Vagina (tissue), 2 donors: ENCODE data around the gene TMEM59L. TPM values are rescaled to one million over a fixed set of nuclear protein-coding genes. Genes with fewer than 3 reads are reported as not detected.

Experiments used
- DNase-seq, 2 donors: peaks; one replicate each; pipeline ENCODE4 v3.0.0-alpha.2; 2017; ENCODE audit errors: extremely low spot score in 2 of 2
- H3K27ac ChIP-seq: fragments of 200-600 bp; sonication (generic); one replicate; pipeline ENCODE4 v1.5.1; 2019
- H3K27me3 ChIP-seq: fragments of 200-600 bp; sonication (generic); one replicate; pipeline ENCODE4 v1.5.1; 2019
- H3K36me3 ChIP-seq, 2 donors: fragments of 200-600 bp; sonication (generic); one replicate each; pipeline ENCODE4 v1.5.1; 2017 to 2019
- H3K4me1 ChIP-seq: fragments of 200-600 bp; sonication (generic); one replicate; pipeline ENCODE4 v1.5.1; 2019
- H3K4me3 ChIP-seq, 2 donors: fragments of 200-600 bp; sonication (generic); 1 replicate in 1 of 2; 2 replicates in 1 of 2; pipeline ENCODE4 v1.5.1; 2016 to 2019
- H3K9me3 ChIP-seq: fragments of 200-600 bp; sonication (generic); one replicate; pipeline ENCODE4 v1.5.1; 2019
- POLR2A ChIP-seq, 2 donors: fragments of 450-650 bp; IDR thresholded peaks; one replicate each; pipeline ENCODE4 v1.6.1; 2017; ENCODE audit warnings: antibody characterized with exemption in 2 of 2, mild to moderate bottlenecking in 2 of 2, moderate library complexity in 2 of 2
- POLR2AphosphoS5 ChIP-seq, 2 donors: sonication (generic); formaldehyde crosslinking; IDR thresholded peaks; one replicate each; pipeline ENCODE4 v1.9.0; 2017; ENCODE audit warnings: antibody characterized with exemption in 2 of 2, mild to moderate bottlenecking in 2 of 2, low read depth in 1 of 2; ENCODE audit not compliant: insufficient read depth in 1 of 2
- intact Hi-C: fragments of 100-400 bp; cut with DNase I; formaldehyde crosslinking; loops from one replicate; pipeline ENCODE4 v1.15.1; 2023
- total RNA-seq: library from RNA; depleted of rRNA; stranded (reverse); fragments of >200 nt; gene quantifications from one replicate; pipeline ENCODE4 v1.2.3, GENCODE V29; 2016
- TF ChIP-seq, protein P1 (sequence below), 3 experiments: fragments of 450-650 bp in 2 of 3; fragments of 200-600 bp in 1 of 3; sonication (generic) in 1 of 3; IDR thresholded peaks; one replicate each; pipeline ENCODE4 v1.5.1; 2017 to 2019; ENCODE audit warnings: antibody characterized with exemption in 3 of 3, mild to moderate bottlenecking in 2 of 3, moderate library complexity in 2 of 3

Gene TMEM59L
- total RNA-seq, 1 donor from 2014 or later, result 4.2 TPM

GRCh38 chr19:18654469-18654868 lies 41.8 kb downstream of the TMEM59L start:
- H3K36me3 ChIP-seq, result no peaks in the 10 kb centered on the region
- intact Hi-C loops, result no loop called here
- H3K4me1 ChIP-seq, result peaks cover 46% of the 10 kb centered on the region
- H3K27ac ChIP-seq, result no peak overlapping the region
- no peak overlapping the region for H3K4me3 ChIP-seq
- DNase-seq, result no peak
- H3K9me3 ChIP-seq, result no peaks in the 10 kb centered on the region
- TF ChIP-seq POLR2A (IDR thresholded peaks at IDR 0.05) (no peak), POLR2AphosphoS5 (IDR thresholded peaks at IDR 0.05; ENCODE audit: insufficient read depth in 1 of 2, low read depth in 1 of 2) (no peak)
- TF ChIP-seq, protein P1, sequence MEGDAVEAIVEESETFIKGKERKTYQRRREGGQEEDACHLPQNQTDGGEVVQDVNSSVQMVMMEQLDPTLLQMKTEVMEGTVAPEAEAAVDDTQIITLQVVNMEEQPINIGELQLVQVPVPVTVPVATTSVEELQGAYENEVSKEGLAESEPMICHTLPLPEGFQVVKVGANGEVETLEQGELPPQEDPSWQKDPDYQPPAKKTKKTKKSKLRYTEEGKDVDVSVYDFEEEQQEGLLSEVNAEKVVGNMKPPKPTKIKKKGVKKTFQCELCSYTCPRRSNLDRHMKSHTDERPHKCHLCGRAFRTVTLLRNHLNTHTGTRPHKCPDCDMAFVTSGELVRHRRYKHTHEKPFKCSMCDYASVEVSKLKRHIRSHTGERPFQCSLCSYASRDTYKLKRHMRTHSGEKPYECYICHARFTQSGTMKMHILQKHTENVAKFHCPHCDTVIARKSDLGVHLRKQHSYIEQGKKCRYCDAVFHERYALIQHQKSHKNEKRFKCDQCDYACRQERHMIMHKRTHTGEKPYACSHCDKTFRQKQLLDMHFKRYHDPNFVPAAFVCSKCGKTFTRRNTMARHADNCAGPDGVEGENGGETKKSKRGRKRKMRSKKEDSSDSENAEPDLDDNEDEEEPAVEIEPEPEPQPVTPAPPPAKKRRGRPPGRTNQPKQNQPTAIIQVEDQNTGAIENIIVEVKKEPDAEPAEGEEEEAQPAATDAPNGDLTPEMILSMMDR (IDR thresholded peaks at IDR 0.05), result no peak
- no peaks in the 10 kb centered on the region for H3K27me3 ChIP-seq

- Histone ChIP-seq H3K27me3 (no peaks in the 10 kb centered on the region), H3K36me3 (no peaks in the 10 kb centered on the region), H3K27ac (no peak overlapping the region), H3K4me3 (no peak overlapping the region), H3K9me3 (no peaks in the 10 kb centered on the region), H3K4me1 (peaks cover 47% of the 10 kb centered on the region)
- DNase-seq, result no peak
- intact Hi-C loops, result no loop called here
- TF ChIP-seq, protein P1 (IDR thresholded peaks at IDR 0.05), result no peak
- TF ChIP-seq POLR2A (IDR thresholded peaks at IDR 0.05) (no peak), POLR2AphosphoS5 (IDR thresholded peaks at IDR 0.05; ENCODE audit: insufficient read depth in 1 of 2, low read depth in 1 of 2) (no peak)
These were observed 42.6 kb downstream of the TMEM59L start for GRCh38 chr19:18655173-18655844.

DNA sequence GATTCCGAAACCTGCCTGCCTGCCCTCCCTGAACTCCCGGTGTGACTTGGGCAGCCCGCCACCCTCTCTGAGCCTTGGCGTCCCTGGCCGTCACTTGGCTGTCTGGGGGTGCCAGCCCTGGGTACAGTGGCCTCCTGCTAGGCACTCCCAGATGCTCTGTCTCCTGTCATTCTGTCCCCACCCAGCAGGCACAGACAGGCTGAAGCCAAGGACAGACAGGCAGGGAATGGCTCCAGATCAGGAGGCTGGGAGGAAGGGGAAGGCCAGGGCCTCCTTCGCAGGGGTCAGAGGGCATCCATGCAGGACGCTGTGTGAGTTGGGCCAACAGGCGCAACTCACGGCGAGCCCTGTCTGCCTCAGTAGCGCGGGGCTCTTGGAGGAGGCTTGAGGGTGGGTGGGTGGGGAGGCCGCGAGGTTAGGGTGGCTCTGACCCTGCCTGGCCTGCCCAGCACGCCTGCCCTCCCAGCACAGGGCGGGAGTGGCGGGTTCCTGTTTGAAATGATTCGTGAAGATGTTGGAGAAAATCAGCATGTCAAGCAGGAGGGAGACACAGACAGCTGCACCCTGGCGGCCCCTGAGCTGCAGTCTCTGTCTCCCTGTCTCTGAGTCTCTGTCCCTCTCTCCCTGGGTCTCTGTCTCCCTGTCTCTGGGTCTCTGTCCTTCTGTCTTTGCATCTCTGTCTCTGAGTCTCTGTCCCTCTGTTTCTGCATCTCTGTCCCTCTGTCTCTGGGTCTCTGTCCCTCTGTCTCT lies 43.8 kb downstream of the TMEM59L start:
- no peaks in the 10 kb centered on the region for H3K36me3 ChIP-seq
- H3K4me1 ChIP-seq, result peaks cover 49% of the 10 kb centered on the region
- no peaks in the 10 kb centered on the region for H3K27me3 ChIP-seq
- intact Hi-C loops, result no loop called here
- no peaks in the 10 kb centered on the region for H3K9me3 ChIP-seq
- no peak for TF ChIP-seq POLR2A (IDR thresholded peaks at IDR 0.05)
- TF ChIP-seq POLR2AphosphoS5 (IDR thresholded peaks at IDR 0.05; ENCODE audit: insufficient read depth in 1 of 2, low read depth in 1 of 2), result no peak
- TF ChIP-seq, protein P1 (IDR thresholded peaks at IDR 0.05), result no peak
- peak overlapping the region; percentile 90 for H3K27ac ChIP-seq
- no peak overlapping the region for H3K4me3 ChIP-seq
- no peak for DNase-seq

GRCh38 chr19:18657590-18658365 lies 45.1 kb downstream of the TMEM59L start:
- peaks cover 43% of the 10 kb centered on the region for H3K4me1 ChIP-seq
- no peak for DNase-seq
- peak overlapping the region; percentile 90 for H3K27ac ChIP-seq
- H3K27me3 ChIP-seq, result no peaks in the 10 kb centered on the region
- H3K4me3 ChIP-seq, result no peak overlapping the region
- TF ChIP-seq, protein P1 (IDR thresholded peaks at IDR 0.05), result no peak
- TF ChIP-seq POLR2A (IDR thresholded peaks at IDR 0.05) (no peak), POLR2AphosphoS5 (IDR thresholded peaks at IDR 0.05; ENCODE audit: insufficient read depth in 1 of 2, low read depth in 1 of 2) (peak; percentile 45 to 73)
- H3K9me3 ChIP-seq, result no peaks in the 10 kb centered on the region
- H3K36me3 ChIP-seq, result no peaks in the 10 kb centered on the region
- intact Hi-C loops, result no loop called here
